Left ventricle myocardium inferior (tissue), 1 donor: ENCODE measurements around the gene TSPAN15. TPM values are rescaled to one million over a fixed set of nuclear protein-coding genes. Genes with fewer than 3 reads are reported as not detected.
A peak's percentile ranks its signal among the peaks of the same experiment; 100 is the strongest.

Experiments used
- DNase-seq: peaks from one replicate; pipeline ENCODE4 v3.0.0-alpha.2; 2020
- H3K27ac ChIP-seq: fragments of 200-600 bp; replicated peaks from 2 replicates; pipeline ENCODE4 v1.8.0; 2021
- H3K27me3 ChIP-seq: fragments of 200-600 bp; 2 replicates; pipeline ENCODE4 v1.8.0; 2021; ENCODE audit warnings: low read depth
- H3K36me3 ChIP-seq: fragments of 200-600 bp; 2 replicates; pipeline ENCODE4 v1.8.0; 2021
- H3K4me1 ChIP-seq: fragments of 200-600 bp; 2 replicates; pipeline ENCODE4 v1.8.0; 2021
- H3K4me3 ChIP-seq: fragments of 200-600 bp; 2 replicates; pipeline ENCODE4 v1.8.0; 2021; ENCODE audit warnings: mild to moderate bottlenecking, moderate library complexity
- H3K9me3 ChIP-seq: fragments of 200-600 bp; replicated peaks from 2 replicates; pipeline ENCODE4 v1.8.0; 2021
- CTCF ChIP-seq: fragments of 200-600 bp; IDR thresholded peaks from 2 replicates; pipeline ENCODE4 v1.8.0; 2021; ENCODE audit warnings: antibody characterized with exemption, mild to moderate bottlenecking, borderline replicate concordance
- intact Hi-C: fragments of 100-400 bp; cut with micrococcal nuclease; formaldehyde crosslinking; loops from one replicate; pipeline ENCODE4 v1.11.0; 2022
- total RNA-seq: library from RNA; stranded (reverse); fragmentation: NEBNext Ultra II Directional; extraction: Animal tissue kit (Norgen Biotek cat#: 25700); gene quantifications from one replicate; pipeline ENCODE4 v1.2.1, GENCODE V29; 2021
- donor health status: DM: no; HTN: yes; CAD: no; lungs with severe emphysema.

Gene TSPAN15
- total RNA-seq, 1 donor from 2014 or later = 6.8 TPM

GRCh38 chr10:69434169-69434568, 17.1 kb upstream of the TSPAN15 start:
- intact Hi-C loops = no loop called here

GRCh38 chr10:69434926-69435325, 16.3 kb upstream of the TSPAN15 start:
- Histone ChIP-seq H3K27ac (no peak overlapping the region), H3K9me3 (no peaks in the 10 kb centered on the region), H3K4me3 (no peak overlapping the region), H3K4me1 (peaks cover 24% of the 10 kb centered on the region), H3K36me3 (no peaks in the 10 kb centered on the region), H3K27me3 (no peaks in the 10 kb centered on the region)
- intact Hi-C loops = no loop called here
- DNase-seq = no peak
- TF ChIP-seq CTCF = no peak

More at GRCh38 chr10:69434169-69434568, 17.1 kb upstream of the TSPAN15 start:
- no peaks in the 10 kb centered on the region for H3K36me3 ChIP-seq
- no peak overlapping the region for H3K4me3 ChIP-seq
- no peak overlapping the region for H3K27ac ChIP-seq
- no peaks in the 10 kb centered on the region for H3K27me3 ChIP-seq
- peaks cover 17% of the 10 kb centered on the region for H3K4me1 ChIP-seq
- no peak for DNase-seq
- TF ChIP-seq CTCF = no peak
- no peaks in the 10 kb centered on the region for H3K9me3 ChIP-seq

- no peak for TF ChIP-seq CTCF
- no peaks in the 10 kb centered on the region for H3K36me3 ChIP-seq
- peaks cover 28% of the 10 kb centered on the region for H3K4me1 ChIP-seq
- no peaks in the 10 kb centered on the region for H3K27me3 ChIP-seq
- intact Hi-C loops = no loop called here
- H3K27ac ChIP-seq = no peak overlapping the region
- H3K9me3 ChIP-seq = no peaks in the 10 kb centered on the region
- DNase-seq = no peak
- H3K4me3 ChIP-seq = no peak overlapping the region
Observed at GRCh38 chr10:69435966-69436520, 15.2 kb upstream of the TSPAN15 start.

- Histone ChIP-seq H3K4me1 (peaks cover 28% of the 10 kb centered on the region), H3K4me3 (no peak overlapping the region), H3K27ac (peak overlapping the region; percentile 79), H3K27me3 (no peaks in the 10 kb centered on the region), H3K9me3 (no peaks in the 10 kb centered on the region), H3K36me3 (no peaks in the 10 kb centered on the region)
- TF ChIP-seq CTCF = no peak
- intact Hi-C loops = no loop called here
- no peak for DNase-seq
Observed at GRCh38 chr10:69437321-69438259, 13.7 kb upstream of the TSPAN15 start.

GRCh38 chr10:69438536-69439349, 12.5 kb upstream of the TSPAN15 start:
- Histone ChIP-seq H3K4me1 (peaks cover 28% of the 10 kb centered on the region), H3K27ac (peak overlapping the region; percentile 79), H3K9me3 (no peaks in the 10 kb centered on the region), H3K27me3 (no peaks in the 10 kb centered on the region), H3K4me3 (no peak overlapping the region), H3K36me3 (no peaks in the 10 kb centered on the region)
- no peak for DNase-seq
- intact Hi-C loops = no loop called here
- no peak for TF ChIP-seq CTCF
